K562 (cell line): ENCODE data around the gene SSU72. TPM values are rescaled to one million over a fixed set of nuclear protein-coding genes. Genes with fewer than 3 reads are reported as not detected.
"Not testable (repeated sequence)": the region's sequence is repeated elsewhere in the genome, so short reads cannot be mapped to it uniquely, and the experiment has no call there.

Experiments used
- ATAC-seq: fragments of 200-7000 bp; cut with Tn5 transposase; 3 replicates; pipeline ENCODE4 v1.9.1; 2020; ENCODE audit warnings: moderate library complexity
- BruUV-seq: library from RNA; stranded (reverse); fragments of 400-500 nt; replicated peaks from 2 replicates; lab custom pipeline; 2021; lab: Mats Ljungman, UMichigan
- CTCF ChIA-PET: fragments of 300-600 bp; formaldehyde crosslinking; extraction: SDS; loops from one replicate; lab custom pipeline; 2021; ENCODE audit warnings: low intra/inter-chr PET ratio; lab: Yijun Ruan, JAX
- POLR2A ChIA-PET: fragments of 300-600, 350-650 bp; sonication (Branson Sonifier 250); formaldehyde crosslinking; extraction: SDS; loops from one replicate; lab custom pipeline; 2021; ENCODE audit warnings: antibody characterized with exemption, inconsistent platforms; lab: Yijun Ruan, JAX
- DNase-seq, 4 experiments: peaks; one replicate each; pipeline versions ENCODE4 v3.0.0 to v3.0.0-alpha.2; 2011 to 2018; ENCODE audit warnings: low spot score in 3 of 4, mixed read lengths in 3 of 4; ENCODE audit errors: extremely low read depth in 1 of 4
- FAIRE-seq: peaks from 2 replicates; lab custom pipeline; 2011; peaks lifted over from hg19 to GRCh38; lab: Jason Lieb, UNC
- H2AFZ ChIP-seq: 2 replicates; pipeline ENCODE4 v1.6.0; 2011; ENCODE audit warnings: low read depth, low read length, control low read depth, inconsistent platforms
- H3K27ac ChIP-seq: fragments of 200-600 bp; 3 replicates; pipeline ENCODE4 v1.8.0; 2011; ENCODE audit warnings: low read depth, mild to moderate bottlenecking, control low read depth, inconsistent platforms, low read length, moderate library complexity, mixed read lengths; ENCODE audit errors: extremely low read depth
- H3K27me3 ChIP-seq, 2 experiments: fragments of 300-600 bp in 1 of 2; 2 replicates in 1 of 2; 3 replicates in 1 of 2; pipeline versions ENCODE4 v1.6.0 to v1.8.0; 2011; ENCODE audit warnings: inconsistent platforms in 2 of 2, low read length in 2 of 2, mild to moderate bottlenecking in 1 of 2, mixed read lengths in 1 of 2, moderate library complexity in 1 of 2; ENCODE audit not compliant: control insufficient read depth in 2 of 2, insufficient read depth in 2 of 2
- H3K36me3 ChIP-seq: fragments of 300-600 bp; 3 replicates; pipeline ENCODE4 v1.8.0; 2011; ENCODE audit warnings: mild to moderate bottlenecking, low read length, inconsistent platforms; ENCODE audit not compliant: control insufficient read depth, insufficient read depth
- H3K4me1 ChIP-seq, 2 experiments: fragments of 200-600 bp in 1 of 2; replicated peaks in 1 of 2; 2 replicates in 1 of 2; 3 replicates in 1 of 2; pipeline versions ENCODE4 v1.5.1 to v1.8.0; 2011; ENCODE audit warnings: inconsistent platforms in 2 of 2, low read length in 2 of 2, mild to moderate bottlenecking in 1 of 2, mixed read lengths in 1 of 2, moderate library complexity in 1 of 2; ENCODE audit not compliant: control insufficient read depth in 2 of 2, insufficient read depth in 2 of 2
- H3K4me2 ChIP-seq: 2 replicates; pipeline ENCODE4 v1.6.1; 2011; ENCODE audit warnings: low read length, control low read depth, inconsistent platforms, mixed read lengths; ENCODE audit not compliant: insufficient read depth
- H3K4me3 ChIP-seq: fragments of 200-600 bp; sonication (generic), shearing (Covaris generic); 2 replicates; pipeline ENCODE4 v1.5.1; 2016; ENCODE audit warnings: control low read depth, inconsistent platforms
- H3K79me2 ChIP-seq: fragments of 200-600 bp; 3 replicates; pipeline ENCODE4 v1.8.0; 2011; ENCODE audit warnings: low read length, inconsistent platforms; ENCODE audit not compliant: control insufficient read depth, insufficient read depth
- H3K9ac ChIP-seq, 2 experiments: 2 replicates each; pipeline versions ENCODE4 v1.6.0 to v1.6.1; 2011; ENCODE audit warnings: low read depth in 2 of 2, low read length in 2 of 2, control low read depth in 1 of 2, inconsistent platforms in 1 of 2, mild to moderate bottlenecking in 1 of 2, mixed read lengths in 1 of 2; ENCODE audit not compliant: insufficient read depth in 1 of 2
- H3K9me1 ChIP-seq: one replicate; pipeline ENCODE4 v1.6.0; 2011; ENCODE audit warnings: inconsistent platforms, mild to moderate bottlenecking, low read length, moderate library complexity; ENCODE audit not compliant: control insufficient read depth, insufficient read depth
- H3K9me3 ChIP-seq: replicated peaks from 2 replicates; pipeline ENCODE4 v1.5.1; 2011; ENCODE audit warnings: low read depth, low read length, inconsistent platforms; ENCODE audit not compliant: control insufficient read depth, insufficient read depth
- H4K20me1 ChIP-seq: replicated peaks from 2 replicates; pipeline ENCODE4 v1.6.1; 2011; ENCODE audit warnings: low read length, inconsistent platforms, mixed read lengths; ENCODE audit not compliant: control insufficient read depth, insufficient read depth
- MBD1 ChIP-seq: fragments of 250-450 bp; sonication (Bioruptor Pico); IDR thresholded peaks from 2 replicates; pipeline ENCODE4 v1.8.0; 2022; ENCODE audit warnings: inconsistent platforms
- PHF20 ChIP-seq: fragments of 450-650 bp; IDR thresholded peaks from 2 replicates; pipeline ENCODE4 v1.6.1; 2018; ENCODE audit not compliant: partially characterized antibody
- WGBS: fragments of 100-300 bp; shearing (Covaris generic); methylation state at CpG from one replicate; pipeline ENCODE4 v1.1.6; 2016; ENCODE audit warnings: low coverage, mixed read lengths; ENCODE audit not compliant: insufficient coverage; ENCODE audit errors: missing lambda C conversion rate; 5-methylcytosine and 5-hydroxymethylcytosine counted together
- in situ Hi-C: fragments of 300-500 bp; cut with MboI; formaldehyde crosslinking; loops from 4 replicates; pipeline ENCODE4 v1.15.0; 2018; ENCODE audit warnings: inconsistent platforms, mixed read lengths
- intact Hi-C: fragments of 100-400 bp; cut with micrococcal nuclease; formaldehyde crosslinking; loops from 2 replicates; pipeline ENCODE4 v1.14.2; 2022
- polyA plus RNA-seq, 8 experiments: library from polyadenylated mRNA; depleted of rRNA in 4 of 8; stranded (reverse) in 5 of 8; unstranded in 3 of 8; fragments of >200 nt; fragmentation: Nextera tagmentation in 2 of 8; fragmentation: Illumina TruSeq in 1 of 8; extraction: Ambion mirVana in 2 of 8; extraction: Trizol in 1 of 8; gene quantifications; 2 replicates each; pipeline versions ENCODE4 v1.2.1 to v1.2.3, GENCODE V29; 2011 to 2014; ENCODE audit warnings: inconsistent platforms in 1 of 8, missing spikeins in 1 of 8
- total RNA-seq, 7 experiments: library from RNA; depleted of rRNA in 6 of 7; stranded (reverse); fragments of >200 nt in 6 of 7; fragmentation: Illumina TruSeq in 2 of 7; extraction: Trizol in 2 of 7; gene quantifications; 2 replicates each; pipeline versions ENCODE4 v1.2.1 to v1.2.3, GENCODE V29; 2011 to 2021; ENCODE audit warnings: low replicate concordance in 1 of 7

SSU72 gene
- total and polyA plus RNA-seq, 9 of the 15 experiments (the other 6 are each of a cell fraction or from before 2014, with no cell fraction given), result 70.8 to 201 (median 94.6) TPM

- FAIRE-seq, H3K27me3 ChIP-seq, DNase-seq, ATAC-seq, H4K20me1 ChIP-seq, H3K9me3 ChIP-seq, in situ Hi-C loops, H3K36me3 ChIP-seq, H3K79me2 ChIP-seq, H3K9me1 ChIP-seq, H3K4me3 ChIP-seq: not testable (repeated sequence)
- WGBS, result 88% methylated on average over 5 of the region's 5 CpGs
- ChIA-PET POLR2A (interaction anchor here (0.6 to 2.0 kb wide), 5 partner anchors 98 to 223 kb away, joined by 3 to 11 read pairs (median 3); partner anchors contain the start of gene AURKAIP1), CTCF (interaction anchor here (1.4 kb wide), 1 partner anchor 156 kb away, joined by 5 read pairs; the partner anchor contains the start of gene DVL1)
- TF ChIP-seq PHF20 (peak; percentile 6), MBD1 (peak; percentile 76; the same call in 1 of the 2 replicates)
- peak overlapping the region; percentile 41 to 61; a peak in 2 of 4 replicates for H3K9ac ChIP-seq
- intact Hi-C loops, result loop anchor here (10.0 kb wide), 1 partner anchor 131 kb away; the partner anchor contains the start of gene AURKAIP1
- BruUV-seq, result TSS peak; percentile 94
- peak overlapping the region; percentile 69 for H2AFZ ChIP-seq
- H3K4me2 ChIP-seq, result peak overlapping the region; percentile 67
- H3K27ac ChIP-seq, result peak overlapping the region; percentile 74
- H3K4me1 ChIP-seq, result peaks cover 8 to 18% of the 10 kb centered on the region in 2 experiments; a peak in 3 of 5 replicates
Measured at GRCh38 chr1:1505801-1506200, 68.9 kb downstream of the SSU72 start.
